Measurements from ENCODE around the gene ZNF423.

ZNF423 gene

GRCh38 chr16:49747654-49748053 lies 108.3 kb downstream of the ZNF423 start:
- no peak for DNase-seq

- no peak for DNase-seq
Measured at GRCh38 chr16:49746545-49746944, 109.4 kb downstream of the ZNF423 start.

- no peak for DNase-seq
Measured at GRCh38 chr16:49745311-49745747, 110.6 kb downstream of the ZNF423 start.

- DNase-seq: no peak
Measured at GRCh38 chr16:49744244-49745220, 111.4 kb downstream of the ZNF423 start.

GRCh38 chr16:49743658-49744057 lies 112.3 kb downstream of the ZNF423 start:
- DNase-seq: no peak

- DNase-seq: no peak
Measured at GRCh38 chr16:49743203-49743464, 112.8 kb downstream of the ZNF423 start.

- DNase-seq: no peak
Measured at GRCh38 chr16:49742428-49743202, 113.3 kb downstream of the ZNF423 start.

- no peak for DNase-seq
Measured at GRCh38 chr16:49740256-49740655, 115.7 kb downstream of the ZNF423 start.

GRCh38 chr16:49739381-49739780 lies 116.5 kb downstream of the ZNF423 start:
- no peak for DNase-seq

- DNase-seq: no peak
Measured at GRCh38 chr16:49738832-49739231, 117.1 kb downstream of the ZNF423 start.

GRCh38 chr16:49738001-49738400 lies 117.9 kb downstream of the ZNF423 start:
- no peak for DNase-seq

GRCh38 chr16:49737541-49737940 lies 118.4 kb downstream of the ZNF423 start:
- DNase-seq: no peak

GRCh38 chr16:49734331-49734730 lies 121.6 kb downstream of the ZNF423 start:
- no peak for DNase-seq

GRCh38 chr16:49733313-49734009 lies 122.5 kb downstream of the ZNF423 start:
- DNase-seq: no peak

GRCh38 chr16:49731911-49732310 lies 124.0 kb downstream of the ZNF423 start:
- DNase-seq: no peak

- DNase-seq: no peak
Measured at GRCh38 chr16:49730772-49731171, 125.1 kb downstream of the ZNF423 start.

GRCh38 chr16:49727611-49728010 lies 128.3 kb downstream of the ZNF423 start:
- DNase-seq: no peak

GRCh38 chr16:49726155-49726554 lies 129.8 kb downstream of the ZNF423 start:
- no peak for DNase-seq

GRCh38 chr16:49725651-49726050 lies 130.3 kb downstream of the ZNF423 start:
- no peak for DNase-seq

GRCh38 chr16:49724774-49725173 lies 131.1 kb downstream of the ZNF423 start:
- DNase-seq: no peak

GRCh38 chr16:49723310-49723709 lies 132.6 kb downstream of the ZNF423 start:
- DNase-seq: no peak

GRCh38 chr16:49720225-49720624 lies 135.7 kb downstream of the ZNF423 start:
- DNase-seq: no peak

GRCh38 chr16:49717689-49718088 lies 138.2 kb downstream of the ZNF423 start:
- no peak for DNase-seq
